Stimulated activated CD4-positive, alpha-beta T cell treated with anti-CD3 and anti-CD28 coated beads, TNF-alpha, amount 100 ng/mL, for 1 hour (primary cell): ENCODE data around the gene CUL4B.
"Not testable (repeated sequence)": the region's sequence is repeated elsewhere in the genome, so short reads cannot be mapped to it uniquely, and the experiment has no call there.

Experiments
- DNase-seq, 3 donors: peaks; one replicate each; pipeline ENCODE4 v3.0.0-alpha.2; 2020; ENCODE audit warnings: low read depth in 3 of 3, low spot score in 1 of 3

The CUL4B gene

GRCh38 chrX:120560842-120561633 is at the start of gene CUL4B:
CUL4B (minus strand) TSS chrX:120560962; CDS start chrX:120560638, 324 bp downstream.
- peak; percentile 73 to 78 (median 74) for DNase-seq

GRCh38 chrX:120604361-120604782 is 43.6 kb upstream of the CUL4B start:
- no peak for DNase-seq

GRCh38 chrX:120603707-120604360 is 43.1 kb upstream of the CUL4B start, which contains the start of gene MCTS1:
MCTS1 (plus strand) TSS chrX:120604101; CDS start chrX:120604237, 136 bp downstream.
- DNase-seq = peak; percentile 39 to 52 (median 42)

- no peak for DNase-seq
These were observed 24.9 kb upstream of the CUL4B start for GRCh38 chrX:120585702-120586101.

GRCh38 chrX:120575379-120576114 is 14.8 kb upstream of the CUL4B start:
- no peak for DNase-seq

- not testable (repeated sequence) for DNase-seq
These were observed 13.0 kb upstream of the CUL4B start for GRCh38 chrX:120573806-120574205.

GRCh38 chrX:120570011-120570600 is 9.3 kb upstream of the CUL4B start:
- no peak for DNase-seq

- DNase-seq = no peak
These were observed 7.8 kb upstream of the CUL4B start for GRCh38 chrX:120568609-120569008.

- no peak for DNase-seq
These were observed 7.3 kb upstream of the CUL4B start for GRCh38 chrX:120568035-120568434.

- DNase-seq = no peak
These were observed 6.1 kb upstream of the CUL4B start for GRCh38 chrX:120566817-120567216.

GRCh38 chrX:120564925-120565324 is 4.2 kb upstream of the CUL4B start:
- DNase-seq = no peak

GRCh38 chrX:120562569-120562926 is 1.8 kb upstream of the CUL4B start:
- DNase-seq = no peak

GRCh38 chrX:120561634-120562568 is 1.1 kb upstream of the CUL4B start:
- no peak for DNase-seq

GRCh38 chrX:120560405-120560841 is 339 bp downstream of the CUL4B start:
- peak in 1 of 3 donors; percentile 3 for DNase-seq

- no peak for DNase-seq
These were observed 958 bp downstream of the CUL4B start for GRCh38 chrX:120559804-120560203.

- no peak for DNase-seq
These were observed 4.5 kb downstream of the CUL4B start for GRCh38 chrX:120556251-120556650.

- no peak for DNase-seq
These were observed 11.0 kb downstream of the CUL4B start for GRCh38 chrX:120549483-120550452.

GRCh38 chrX:120536061-120536460 is 24.7 kb downstream of the CUL4B start:
- DNase-seq = no peak
